ENCODE measurements around the gene GHRL.

DNA sequence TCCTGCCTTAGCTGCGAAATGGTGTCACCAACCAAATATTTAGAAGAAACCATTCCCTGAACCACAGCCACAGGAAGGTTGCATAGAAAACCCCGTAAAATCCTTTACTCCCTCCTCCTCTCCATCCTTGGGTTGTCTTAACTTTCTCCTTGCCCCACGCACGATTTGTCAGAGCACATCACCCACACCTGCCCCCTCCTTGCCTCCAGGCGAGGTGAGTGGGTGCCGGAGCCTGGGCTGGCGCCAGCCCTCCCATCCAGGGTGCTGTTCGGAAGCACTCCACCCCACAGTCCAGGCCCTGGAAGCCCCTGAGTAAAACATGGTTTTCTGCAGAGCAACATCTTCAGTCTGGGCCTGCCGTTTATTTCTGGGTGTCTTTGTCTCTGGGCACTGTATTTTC, 3.7 kb downstream of the GHRL start:
- TF ChIP-seq POLR2A (IDR thresholded peaks at IDR 0.05; ENCODE audit: low read depth, low read length), result no peak
- TF ChIP-seq TAF1 (IDR thresholded peaks at IDR 0.05; ENCODE audit: borderline replicate concordance, low read depth, low read length), result no peak
